ENCODE data around the gene SPINT4.
"Not testable (repeated sequence)": the region's sequence is repeated elsewhere in the genome, so short reads cannot be mapped to it uniquely, and the experiment has no call there.

Gene SPINT4

GRCh38 chr20:45722047-45722446 lies at the start of gene SPINT4:
SPINT4 (plus strand) TSS chr20:45722347; CDS start chr20:45722368, 21 bp downstream.
- no peak for DNase-seq (ENCODE audit: low read depth in 1 of 2, low spot score in 1 of 2)

- no peak for DNase-seq (ENCODE audit: low read depth in 1 of 2, low spot score in 1 of 2)
These were observed 49.4 kb upstream of the SPINT4 start for GRCh38 chr20:45672765-45673164.

GRCh38 chr20:45679650-45680049 lies 42.5 kb upstream of the SPINT4 start:
- DNase-seq (ENCODE audit: low read depth in 1 of 2, low spot score in 1 of 2) = no peak

GRCh38 chr20:45685896-45686295 lies 36.3 kb upstream of the SPINT4 start:
- no peak for DNase-seq (ENCODE audit: low read depth in 1 of 2, low spot score in 1 of 2)

GRCh38 chr20:45693346-45693745 lies 28.8 kb upstream of the SPINT4 start:
- DNase-seq (ENCODE audit: low read depth in 1 of 2, low spot score in 1 of 2) = not testable (repeated sequence)

GRCh38 chr20:45695496-45695895 lies 26.7 kb upstream of the SPINT4 start:
- DNase-seq (ENCODE audit: low read depth in 1 of 2, low spot score in 1 of 2) = no peak

GRCh38 chr20:45701104-45701503 lies 21.0 kb upstream of the SPINT4 start:
- no peak for DNase-seq (ENCODE audit: low read depth in 1 of 2, low spot score in 1 of 2)

GRCh38 chr20:45701873-45702272 lies 20.3 kb upstream of the SPINT4 start, which contains the start of gene WFDC13:
WFDC13 (plus strand) TSS chr20:45702038; CDS start chr20:45702124, 86 bp downstream.
- DNase-seq (ENCODE audit: low read depth in 1 of 2, low spot score in 1 of 2) = no peak

GRCh38 chr20:45704969-45705637 lies 17.0 kb upstream of the SPINT4 start, which contains the start of gene WFDC10B:
WFDC10B (minus strand) TSS chr20:45705019; CDS start chr20:45685992, 19,027 bp downstream.
- DNase-seq (ENCODE audit: low read depth in 1 of 2, low spot score in 1 of 2) = no peak

- not testable (repeated sequence) for DNase-seq (ENCODE audit: low read depth in 1 of 2, low spot score in 1 of 2)
These were observed 5.9 kb upstream of the SPINT4 start for GRCh38 chr20:45716141-45716688.

GRCh38 chr20:45725134-45725533 lies 3.0 kb downstream of the SPINT4 start:
- DNase-seq (ENCODE audit: low read depth in 1 of 2, low spot score in 1 of 2) = no peak

- no peak for DNase-seq (ENCODE audit: low read depth in 1 of 2, low spot score in 1 of 2)
These were observed 4.9 kb downstream of the SPINT4 start for GRCh38 chr20:45727044-45727443.

- no peak for DNase-seq (ENCODE audit: low read depth in 1 of 2, low spot score in 1 of 2)
These were observed 10.1 kb downstream of the SPINT4 start for GRCh38 chr20:45732199-45732598.

GRCh38 chr20:45735552-45735951 lies 13.4 kb downstream of the SPINT4 start:
- DNase-seq (ENCODE audit: low read depth in 1 of 2, low spot score in 1 of 2) = no peak

- no peak for DNase-seq (ENCODE audit: low read depth in 1 of 2, low spot score in 1 of 2)
These were observed 13.8 kb downstream of the SPINT4 start for GRCh38 chr20:45735988-45736387.

GRCh38 chr20:45742596-45742995 lies 20.4 kb downstream of the SPINT4 start:
- no peak for DNase-seq (ENCODE audit: low read depth in 1 of 2, low spot score in 1 of 2)

GRCh38 chr20:45745015-45745414 lies 22.9 kb downstream of the SPINT4 start:
- DNase-seq (ENCODE audit: low read depth in 1 of 2, low spot score in 1 of 2) = no peak

- no peak for DNase-seq (ENCODE audit: low read depth in 1 of 2, low spot score in 1 of 2)
These were observed 29.6 kb downstream of the SPINT4 start for GRCh38 chr20:45751721-45752120.

GRCh38 chr20:45752746-45753145 lies 30.6 kb downstream of the SPINT4 start:
- DNase-seq (ENCODE audit: low read depth in 1 of 2, low spot score in 1 of 2) = no peak

- no peak for DNase-seq (ENCODE audit: low read depth in 1 of 2, low spot score in 1 of 2)
These were observed 35.9 kb downstream of the SPINT4 start for GRCh38 chr20:45758096-45758495.

GRCh38 chr20:45759921-45760320 lies 37.8 kb downstream of the SPINT4 start:
- DNase-seq (ENCODE audit: low read depth in 1 of 2, low spot score in 1 of 2) = not testable (repeated sequence)

- not testable (repeated sequence) for DNase-seq (ENCODE audit: low read depth in 1 of 2, low spot score in 1 of 2)
These were observed 39.8 kb downstream of the SPINT4 start for GRCh38 chr20:45761966-45762365.

Data from activated T-helper 1 cell treated with anti-CD3 and anti-CD28 coated beads, Interleukin-2, amount 50 U/mL, for 16 hours (primary cell).